Type B pancreatic cell (in vitro differentiated cells): ENCODE measurements around the gene KAZN. TPM values are rescaled to one million over a fixed set of nuclear protein-coding genes. Genes with fewer than 3 reads are reported as not detected.

ENCODE experiments used
- DNase-seq: peaks from one replicate; pipeline ENCODE4 v3.0.0; 2021; ENCODE audit warnings: mixed read lengths; ENCODE audit not compliant: unreplicated experiment; ENCODE audit errors: extremely low spot score
- H3K27ac Mint-ChIP-seq: 2 replicates; pipeline ENCODE4 v1.8.0; 2021; ENCODE audit warnings: mild to moderate bottlenecking, mixed read lengths
- H3K27me3 Mint-ChIP-seq: 2 replicates; pipeline ENCODE4 v1.8.0; 2021; ENCODE audit warnings: mixed read lengths
- H3K36me3 Mint-ChIP-seq: 2 replicates; pipeline ENCODE4 v1.8.0; 2021; ENCODE audit warnings: mixed read lengths
- H3K4me1 Mint-ChIP-seq: one replicate; pipeline ENCODE4 v1.8.0; 2021; ENCODE audit warnings: mixed read lengths; ENCODE audit not compliant: unreplicated experiment
- H3K4me3 Mint-ChIP-seq: 2 replicates; pipeline ENCODE4 v1.8.0; 2021; ENCODE audit warnings: mild to moderate bottlenecking, mixed read lengths
- H3K9me3 Mint-ChIP-seq: 2 replicates; pipeline ENCODE4 v1.8.0; 2021; ENCODE audit warnings: mixed read lengths
- CTCF ChIP-seq: fragments of 200-600 bp; sonication (generic); conservative IDR thresholded peaks from 2 replicates; pipeline ENCODE4 v1.5.0; 2021; ENCODE audit warnings: antibody characterized with exemption, mild to moderate bottlenecking
- total RNA-seq: library from RNA; stranded (reverse); gene quantifications from 2 replicates; pipeline ENCODE4 v1.2.1, GENCODE V29; 2021; ENCODE audit warnings: low replicate concordance

Gene KAZN
- total RNA-seq, 1 donor from 2014 or later, result 33.7 TPM

GRCh38 chr1:14862114-14862771 lies 263.8 kb downstream of the KAZN start:
- Mint-ChIP-seq H3K9me3 (no peaks in the 10 kb centered on the region), H3K4me1 (peaks cover 6% of the 10 kb centered on the region), H3K4me3 (no peak overlapping the region), H3K36me3 (no peaks in the 10 kb centered on the region), H3K27ac (no peak overlapping the region), H3K27me3 (no peaks in the 10 kb centered on the region)
- no peak for DNase-seq
- no peak for TF ChIP-seq CTCF

DNA sequence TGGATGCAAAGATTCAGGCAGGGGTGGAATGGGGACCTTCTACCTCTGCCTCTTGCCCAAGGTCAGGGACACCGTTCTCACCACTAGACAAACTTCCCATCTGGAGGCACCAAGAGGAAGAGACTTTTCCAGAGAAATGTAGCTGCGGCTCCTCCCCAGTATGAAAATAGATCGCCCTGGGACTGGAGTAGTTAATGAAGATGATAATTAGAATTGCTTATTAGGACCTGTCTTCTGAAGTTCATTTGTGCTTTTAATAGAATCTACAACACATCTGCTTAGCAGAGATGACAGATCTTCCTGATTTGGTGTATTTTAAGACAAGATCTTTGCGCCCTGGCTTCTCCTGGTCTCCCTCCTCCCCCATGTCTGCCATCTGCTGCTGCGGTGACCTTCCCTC lies 266.6 kb downstream of the KAZN start:
- no peak overlapping the region for H3K27ac Mint-ChIP-seq
- no peak for TF ChIP-seq CTCF
- H3K4me3 Mint-ChIP-seq, result no peak overlapping the region
- peaks cover 16% of the 10 kb centered on the region for H3K4me1 Mint-ChIP-seq
- H3K27me3 Mint-ChIP-seq, result no peaks in the 10 kb centered on the region
- no peaks in the 10 kb centered on the region for H3K36me3 Mint-ChIP-seq
- DNase-seq, result no peak
- H3K9me3 Mint-ChIP-seq, result no peaks in the 10 kb centered on the region

GRCh38 chr1:14866911-14867612 lies 268.6 kb downstream of the KAZN start:
- no peak for DNase-seq
- peaks cover 24% of the 10 kb centered on the region for H3K4me1 Mint-ChIP-seq
- no peak overlapping the region for H3K4me3 Mint-ChIP-seq
- H3K27me3 Mint-ChIP-seq, result no peaks in the 10 kb centered on the region
- peaks cover 4% of the 10 kb centered on the region for H3K9me3 Mint-ChIP-seq
- no peak for TF ChIP-seq CTCF
- no peaks in the 10 kb centered on the region for H3K36me3 Mint-ChIP-seq
- H3K27ac Mint-ChIP-seq, result no peak overlapping the region

DNA sequence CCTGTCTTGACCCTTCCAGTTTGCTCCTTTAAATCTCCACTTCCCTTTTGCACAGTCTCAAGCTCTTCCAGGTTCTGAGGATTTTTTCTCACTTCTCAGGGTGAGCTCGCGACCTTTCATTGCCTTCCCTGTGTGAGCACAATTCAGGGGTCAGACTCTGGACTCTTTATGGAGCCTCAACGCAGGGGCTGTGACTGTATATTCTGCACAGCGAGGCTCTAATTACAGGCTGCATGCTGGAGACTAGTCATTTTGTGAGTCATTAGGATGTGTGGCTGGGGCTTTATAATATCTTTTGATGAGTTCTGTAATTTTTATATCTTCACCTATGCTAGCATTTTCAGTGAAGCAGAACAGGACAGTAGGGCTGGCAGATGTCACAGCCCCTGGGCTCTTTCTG lies 270.7 kb downstream of the KAZN start:
- peaks cover 4% of the 10 kb centered on the region for H3K9me3 Mint-ChIP-seq
- H3K4me1 Mint-ChIP-seq, result peaks cover 18% of the 10 kb centered on the region

DNA sequence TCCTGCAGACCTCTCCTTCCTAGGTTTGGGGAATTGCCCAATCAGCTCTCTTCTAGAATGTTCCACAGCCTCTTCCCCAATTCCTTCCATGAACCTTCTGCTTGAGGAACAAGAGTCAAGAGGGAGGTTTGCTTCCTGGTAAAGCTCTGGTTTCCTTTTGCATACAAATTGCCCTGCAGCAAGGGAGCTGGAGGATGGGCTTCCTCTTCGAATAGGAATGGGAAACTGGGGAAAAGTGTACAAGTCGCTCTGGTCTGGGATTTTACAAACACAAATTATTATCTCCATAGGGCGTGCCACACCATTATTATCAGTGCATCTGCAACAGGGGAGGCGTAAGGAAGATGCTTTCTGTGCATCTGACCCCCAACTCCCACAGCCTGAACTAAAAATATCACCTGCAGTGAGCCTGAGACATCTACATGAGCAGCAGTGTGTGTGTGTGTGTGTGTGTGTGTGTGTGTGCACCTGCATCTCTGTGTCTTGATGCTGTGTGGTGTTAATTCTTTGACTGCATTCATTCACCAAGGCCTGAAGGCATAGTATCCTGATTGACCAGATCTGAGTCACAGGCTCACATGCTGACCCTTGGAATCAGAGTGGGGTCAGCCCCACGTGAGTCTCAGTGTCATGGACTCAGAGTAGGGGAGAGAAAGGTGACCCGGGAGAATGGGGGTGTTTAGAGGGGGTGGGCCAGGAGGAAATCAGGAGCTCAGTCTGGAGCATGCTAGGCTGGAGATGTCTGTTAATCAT lies 272.9 kb downstream of the KAZN start:
- no peak for TF ChIP-seq CTCF
- H3K27me3 Mint-ChIP-seq, result no peaks in the 10 kb centered on the region
- no peaks in the 10 kb centered on the region for H3K36me3 Mint-ChIP-seq
- peaks cover 4% of the 10 kb centered on the region for H3K9me3 Mint-ChIP-seq
- H3K4me1 Mint-ChIP-seq, result peaks cover 23% of the 10 kb centered on the region
- no peak overlapping the region for H3K27ac Mint-ChIP-seq
- no peak overlapping the region for H3K4me3 Mint-ChIP-seq
- no peak for DNase-seq

More for the DNA sequence above, 270.7 kb downstream of the KAZN start:
- Mint-ChIP-seq H3K27ac (no peak overlapping the region), H3K27me3 (no peaks in the 10 kb centered on the region), H3K4me3 (no peak overlapping the region), H3K36me3 (no peaks in the 10 kb centered on the region)
- no peak for DNase-seq
- no peak for TF ChIP-seq CTCF
